Ovary (tissue), 9 donors: ENCODE results near the gene DEFB127. TPM values are rescaled to one million over a fixed set of nuclear protein-coding genes. Genes with fewer than 3 reads are reported as not detected.

ENCODE experiments used
- DNase-seq, 5 donors: peaks; one replicate each; pipeline ENCODE4 v3.0.0-alpha.2; 2019 to 2020
- H3K27ac ChIP-seq, 2 donors: fragments of 200-600 bp; one replicate each; pipeline versions ENCODE4 v1.5.1 to v1.8.0; 2019 to 2022
- H3K27me3 ChIP-seq: fragments of 200-600 bp; one replicate; pipeline ENCODE4 v1.8.0; 2022
- H3K36me3 ChIP-seq: fragments of 200-600 bp; sonication (generic); one replicate; pipeline ENCODE4 v1.5.1; 2019
- H3K4me1 ChIP-seq: one replicate; pipeline ENCODE4 v1.8.1; 2013; ENCODE audit warnings: mild to moderate bottlenecking, moderate library complexity; ENCODE audit not compliant: insufficient read depth
- H3K4me3 ChIP-seq: fragments of 200-600 bp; sonication (generic); one replicate; pipeline ENCODE4 v1.5.1; 2017
- H3K9me3 ChIP-seq, 2 donors: fragments of 200-600 bp in 1 of 2; sonication (generic) in 1 of 2; one replicate each; pipeline versions ENCODE4 v1.5.1 to v1.8.1; 2013 to 2019; ENCODE audit warnings: mild to moderate bottlenecking in 1 of 2, moderate library complexity in 1 of 2
- CTCF ChIP-seq, 3 donors: fragments of 450-650 bp in 2 of 3; fragments of 200-600 bp in 1 of 3; IDR thresholded peaks; one replicate each; pipeline versions ENCODE4 v1.5.1 to v1.8.0; 2016 to 2022; ENCODE audit warnings: antibody characterized with exemption in 3 of 3, mild to moderate bottlenecking in 1 of 3
- EP300 ChIP-seq: sonication (generic); formaldehyde crosslinking; IDR thresholded peaks from one replicate; pipeline ENCODE4 v1.6.1; 2017; ENCODE audit warnings: antibody characterized with exemption
- POLR2A ChIP-seq: fragments of 450-650 bp; IDR thresholded peaks from one replicate; pipeline ENCODE4 v1.6.1; 2017; ENCODE audit warnings: antibody characterized with exemption, mild to moderate bottlenecking, moderate library complexity
- WGBS, 3 donors: extraction: QIAGEN DNeasy Blood & Tissue Kit in 1 of 3; methylation state at CpG; one replicate each; pipeline versions ENCODE4 v1.1.5 to v1.1.7; 2013 to 2017; 5-methylcytosine and 5-hydroxymethylcytosine counted together
- intact Hi-C, 4 donors: fragments of 100-400 bp; cut with DNase I; formaldehyde crosslinking; loops; one replicate each; pipeline versions ENCODE4 v1.11.0 to v1.15.1; 2022 to 2023
- polyA plus RNA-seq, 2 donors: library from polyadenylated mRNA; stranded (reverse); fragments of 200-250 nt in 1 of 2; fragments of 350-450 nt in 1 of 2; fragmentation: Illumina TruSeq in 1 of 2; extraction: RNeasy Lipid Tissue Mini Kit (QIAGEN cat#74804) in 1 of 2; gene quantifications; one replicate each; pipeline ENCODE4 v1.2.3, GENCODE V29; 2013 to 2014
- total RNA-seq, 7 donors: library from RNA; depleted of rRNA in 2 of 7; stranded (reverse); fragments of >200 nt in 2 of 7; fragmentation: NEBNext Ultra II Directional in 3 of 7; extraction: Animal tissue kit (Norgen Biotek cat#: 25700) in 3 of 7; gene quantifications; one replicate each; pipeline versions ENCODE4 v1.1.0 to v1.2.4, GENCODE V29; 2016 to 2023
- donor health status: DM: no; HTN: no; CAD: no; lungs with moderate emphysema.
- donor health status: DM: no; HTN: no; CAD: no.
- donor health status: Bipolar disorder and iron deficiency.
- donor health status: DM: yes; HTN: yes; CAD: no.
- donor health status: DM: no; HTN: no; CAD: no.
- donor health status: DM: yes; HTN: yes; CAD: no.

Gene DEFB127
- total and polyA plus RNA-seq, 9 donors = not detected

GRCh38 chr20:142290-142689 is 15.0 kb upstream of the DEFB127 start, which contains the start of gene DEFB126:
Gene DEFB126, plus strand, starts transcription at chr20:142590. Its CDS starts 39 bp downstream, at chr20:142629.
- no peak within 1 kb of the TSS for H3K27ac ChIP-seq
- intact Hi-C loops = no loop called here
- H3K4me1 ChIP-seq = no peaks in the 10 kb centered on the region
- H3K4me3 ChIP-seq = no peak within 1 kb of the TSS
- H3K27me3 ChIP-seq = no peaks in the 10 kb centered on the region
- TF ChIP-seq CTCF (IDR thresholded peaks at IDR 0.05) (no peak), EP300 (no peak), POLR2A (no peak)
- DNase-seq = no peak
- 37 to 64% (median 40%) methylated on average over 1 of the region's 1 CpG for WGBS, 3 donors
- no peaks in the 10 kb centered on the region for H3K36me3 ChIP-seq
- H3K9me3 ChIP-seq = no peaks in the 10 kb centered on the region

- WGBS, 3 donors = 54 to 61% (median 60%) methylated on average over 2 of the region's 2 CpGs
- H3K27me3 ChIP-seq = no peaks in the 10 kb centered on the region
- H3K27ac ChIP-seq = no peak overlapping the region
- H3K9me3 ChIP-seq = no peaks in the 10 kb centered on the region
- no peak for DNase-seq
- TF ChIP-seq POLR2A = no peak
- H3K4me3 ChIP-seq = no peak overlapping the region
- intact Hi-C loops = no loop called here
- no peaks in the 10 kb centered on the region for H3K4me1 ChIP-seq
- no peaks in the 10 kb centered on the region for H3K36me3 ChIP-seq
Measured at GRCh38 chr20:145877-146276, 11.4 kb upstream of the DEFB127 start.

- Histone ChIP-seq H3K4me1 (no peaks in the 10 kb centered on the region), H3K9me3 (no peaks in the 10 kb centered on the region), H3K4me3 (no peak overlapping the region), H3K27ac (no peak overlapping the region), H3K27me3 (no peaks in the 10 kb centered on the region), H3K36me3 (no peaks in the 10 kb centered on the region)
- no peak for TF ChIP-seq POLR2A
- 90 to 98% (median 97%) methylated on average over 1 of the region's 1 CpG for WGBS, 3 donors
- no peak for DNase-seq
- intact Hi-C loops = no loop called here
Measured at GRCh38 chr20:152131-152530, 5.1 kb upstream of the DEFB127 start.

GRCh38 chr20:164618-165017 is 7.4 kb downstream of the DEFB127 start:
- H3K4me3 ChIP-seq = no peak overlapping the region
- H3K9me3 ChIP-seq = no peaks in the 10 kb centered on the region
- no peak for DNase-seq
- WGBS, 3 donors = 49 to 56% (median 55%) methylated on average over 3 of the region's 3 CpGs
- no peaks in the 10 kb centered on the region for H3K27me3 ChIP-seq
- H3K4me1 ChIP-seq = no peaks in the 10 kb centered on the region
- TF ChIP-seq CTCF (IDR thresholded peaks at IDR 0.05) = no peak
- no peak for TF ChIP-seq POLR2A
- TF ChIP-seq EP300 = no peak
- no peak overlapping the region for H3K27ac ChIP-seq
- intact Hi-C loops = no loop called here
- H3K36me3 ChIP-seq = no peaks in the 10 kb centered on the region

- TF ChIP-seq CTCF (IDR thresholded peaks at IDR 0.05) (no peak), EP300 (no peak), POLR2A (no peak)
- Histone ChIP-seq H3K36me3 (no peaks in the 10 kb centered on the region), H3K27me3 (no peaks in the 10 kb centered on the region), H3K4me3 (no peak overlapping the region), H3K27ac (no peak overlapping the region), H3K4me1 (no peaks in the 10 kb centered on the region), H3K9me3 (no peaks in the 10 kb centered on the region)
- DNase-seq = no peak
- 61 to 70% (median 69%) methylated on average over 2 of the region's 2 CpGs for WGBS, 3 donors
- intact Hi-C loops = no loop called here
Measured at GRCh38 chr20:168876-169275, 11.6 kb downstream of the DEFB127 start.
